HepG2 (cell line): ENCODE results near the gene ARL8B. TPM values are rescaled to one million over a fixed set of nuclear protein-coding genes. Genes with fewer than 3 reads are reported as not detected.
"Not testable (repeated sequence)": the region's sequence is repeated elsewhere in the genome, so short reads cannot be mapped to it uniquely, and the experiment has no call there.

Experiments
- ATAC-seq: fragments of 200-7000 bp; cut with Tn5 transposase; 3 replicates; pipeline ENCODE4 v1.9.1; 2020; ENCODE audit warnings: mild to moderate bottlenecking, moderate library complexity
- BruUV-seq: library from RNA; stranded (reverse); fragments of 400-500 nt; replicated peaks from 2 replicates; lab custom pipeline; 2021; lab: Mats Ljungman, UMichigan
- CTCF ChIA-PET: fragments of 300-600 bp; formaldehyde crosslinking; extraction: SDS; loops from one replicate; lab custom pipeline; 2021; ENCODE audit warnings: low total read pairs, inconsistent platforms, low intra/inter-chr PET ratio; lab: Yijun Ruan, JAX
- POLR2A ChIA-PET: fragments of 350-600 bp; sonication (Branson Sonifier 250); formaldehyde crosslinking; loops from one replicate; lab custom pipeline; 2020; ENCODE audit warnings: antibody characterized with exemption, inconsistent platforms; lab: Yijun Ruan, JAX
- DNase-seq: peaks from one replicate; pipeline ENCODE4 v3.0.0-alpha.2; 2015; ENCODE audit warnings: low spot score
- FAIRE-seq: peaks from 3 replicates; lab custom pipeline; 2011; peaks lifted over from hg19 to GRCh38; lab: Jason Lieb, UNC
- H2AFZ ChIP-seq: one replicate; pipeline ENCODE4 v1.6.1; 2011; ENCODE audit warnings: low read length, inconsistent platforms
- H3K27ac ChIP-seq: fragments of 300-600 bp; 3 replicates; pipeline ENCODE4 v1.8.0; 2011; ENCODE audit warnings: mixed run types, mild to moderate bottlenecking, mixed read lengths, low read length, inconsistent platforms; ENCODE audit not compliant: insufficient read depth; ENCODE audit errors: extremely low read length
- H3K27me3 ChIP-seq, 2 experiments: fragments of 200-600 bp in 1 of 2; 2 replicates in 1 of 2; 3 replicates in 1 of 2; pipeline versions ENCODE4 v1.6.0 to v1.8.0; 2011; ENCODE audit warnings: low read length in 2 of 2, mild to moderate bottlenecking in 2 of 2, moderate library complexity in 2 of 2, inconsistent platforms in 1 of 2; ENCODE audit not compliant: insufficient read depth in 2 of 2, control insufficient read depth in 1 of 2
- H3K36me3 ChIP-seq, 2 experiments: fragments of 200-600 bp in 1 of 2; replicated peaks in 1 of 2; 2 replicates in 1 of 2; 3 replicates in 1 of 2; pipeline versions ENCODE4 v1.5.1 to v1.8.0; 2011; ENCODE audit warnings: low read length in 2 of 2, inconsistent platforms in 1 of 2; ENCODE audit not compliant: insufficient read depth in 2 of 2, control insufficient read depth in 1 of 2
- H3K4me1 ChIP-seq: 2 replicates; pipeline ENCODE4 v1.5.1; 2012; ENCODE audit warnings: low read length, inconsistent platforms; ENCODE audit not compliant: insufficient read depth
- H3K4me2 ChIP-seq: 2 replicates; pipeline ENCODE4 v1.6.0; 2011; ENCODE audit warnings: low read depth, low read length, inconsistent platforms
- H3K4me3 ChIP-seq, 3 experiments: fragments of 200-600 bp in 1 of 3; sonication (generic), shearing (Covaris generic) in 1 of 3; replicated peaks in 1 of 3; 2 replicates each; pipeline ENCODE4 v1.5.1; 2011 to 2016; ENCODE audit warnings: low read length in 3 of 3, inconsistent platforms in 2 of 3, low read depth in 2 of 3, mild to moderate bottlenecking in 2 of 3, control low read depth in 1 of 3, mixed read lengths in 1 of 3; ENCODE audit not compliant: insufficient read depth in 1 of 3
- H3K79me2 ChIP-seq: one replicate; pipeline ENCODE4 v1.6.1; 2011; ENCODE audit warnings: low read length, inconsistent platforms; ENCODE audit not compliant: insufficient read depth
- H3K9ac ChIP-seq: 2 replicates; pipeline ENCODE4 v1.6.0; 2011; ENCODE audit warnings: mild to moderate bottlenecking, low read depth, low read length, inconsistent platforms; ENCODE audit not compliant: insufficient read depth
- H3K9me3 ChIP-seq: 2 replicates; pipeline ENCODE4 v1.5.1; 2012; ENCODE audit warnings: mild to moderate bottlenecking, low read length
- H4K20me1 ChIP-seq: 2 replicates; pipeline ENCODE4 v1.6.0; 2011; ENCODE audit warnings: inconsistent platforms, mild to moderate bottlenecking, low read length, moderate library complexity; ENCODE audit not compliant: insufficient read depth
- GATAD1 ChIP-seq: IDR thresholded peaks from 2 replicates; pipeline ENCODE4 v1.6.1; 2016; ENCODE audit warnings: missing genetic modification reagents, missing compliant biosample characterization
- PAF1 ChIP-seq: IDR thresholded peaks from 2 replicates; pipeline ENCODE4 v1.6.1; 2016; ENCODE audit warnings: missing genetic modification reagents, missing compliant biosample characterization
- PHF20 ChIP-seq: sonication (generic); formaldehyde crosslinking; IDR thresholded peaks from 2 replicates; pipeline ENCODE4 v1.5.0; 2020; ENCODE audit warnings: mild to moderate bottlenecking, missing genetic modification reagents
- SKI ChIP-seq: fragments of 450-650 bp; IDR thresholded peaks from one replicate; pipeline ENCODE4 v1.6.1; 2018; ENCODE audit warnings: mild to moderate bottlenecking; ENCODE audit not compliant: partially characterized antibody
- SMARCC2 ChIP-seq: fragments of 450-650 bp; IDR thresholded peaks from 2 replicates; pipeline ENCODE4 v1.6.1; 2017; ENCODE audit warnings: antibody characterized with exemption, mild to moderate bottlenecking
- TCF7 ChIP-seq: sonication (generic); IDR thresholded peaks from 2 replicates; pipeline ENCODE4 v1.6.1; 2016; ENCODE audit warnings: antibody characterized with exemption, low read depth
- THYN1 ChIP-seq: sonication (generic); formaldehyde crosslinking; IDR thresholded peaks from 2 replicates; pipeline ENCODE4 v1.8.1; 2023; ENCODE audit warnings: low read depth, mild to moderate bottlenecking, moderate library complexity, missing genetic modification reagents, borderline replicate concordance
- ZFP41 ChIP-seq: sonication (generic); formaldehyde crosslinking; IDR thresholded peaks from 2 replicates; pipeline ENCODE4 v1.4.0; 2020; ENCODE audit warnings: mild to moderate bottlenecking, missing genetic modification reagents, borderline replicate concordance
- ZNF142 ChIP-seq: sonication (generic); formaldehyde crosslinking; IDR thresholded peaks from 2 replicates; pipeline ENCODE4 v1.4.0; 2020; ENCODE audit warnings: missing genetic modification reagents
- WGBS: methylation state at CpG from one replicate; pipeline ENCODE4 v1.1.6; 2017; ENCODE audit warnings: low lambda C conversion rate; 5-methylcytosine and 5-hydroxymethylcytosine counted together
- in situ Hi-C: cut with HindIII; loops from 2 replicates; pipeline ENCODE4 v1.10.0; 2017; ENCODE audit warnings: low pct_unique_long_range_greater_than_20kb; ENCODE audit not compliant: extremely low pct_ligation_motif_present
- intact Hi-C: fragments of 100-400 bp; cut with micrococcal nuclease; formaldehyde crosslinking; loops from one replicate; pipeline ENCODE4 v1.10.0; 2022; ENCODE audit not compliant: unreplicated experiment
- polyA plus RNA-seq, 8 experiments: library from polyadenylated mRNA; depleted of rRNA in 3 of 8; stranded (reverse) in 7 of 8; unstranded in 1 of 8; fragments of >200 nt; fragmentation: Illumina TruSeq in 4 of 8; extraction: Trizol in 4 of 8; gene quantifications; 2 replicates each; pipeline versions ENCODE4 v1.2.1 to v1.2.3, GENCODE V29; 2011 to 2016; ENCODE audit warnings: low read depth in 4 of 8, missing spikeins in 1 of 8, mixed read lengths in 1 of 8; ENCODE audit not compliant: insufficient read depth in 1 of 8
- total RNA-seq, 5 experiments: library from RNA; depleted of rRNA; stranded (reverse); fragments of >200 nt; fragmentation: Illumina TruSeq; extraction: Trizol; gene quantifications; 2 replicates each; pipeline ENCODE4 v1.2.3, GENCODE V29; 2016; ENCODE audit warnings: low read depth in 1 of 5

Gene ARL8B
- total and polyA plus RNA-seq, 2 of the 13 experiments (the other 11 are each of a cell fraction or from before 2014, with no cell fraction given), result 23.5 to 30.4 TPM

- ATAC-seq, result no peak
These were observed 49.9 kb downstream of the ARL8B start for GRCh38 chr3:5172018-5172417.

GRCh38 chr3:5179036-5179435 is 56.9 kb downstream of the ARL8B start:
- POLR2A ChIA-PET, H3K4me3 ChIP-seq, DNase-seq, H3K27ac ChIP-seq, H3K4me2 ChIP-seq, H2AFZ ChIP-seq, CTCF ChIA-PET, intact Hi-C loops, H3K27me3 ChIP-seq, BruUV-seq, H3K4me1 ChIP-seq, H4K20me1 ChIP-seq, H3K79me2 ChIP-seq, H3K9me3 ChIP-seq, FAIRE-seq, H3K9ac ChIP-seq, in situ Hi-C loops, ATAC-seq: not testable (repeated sequence)
- 98% methylated on average over 2 of the region's 2 CpGs for WGBS
- peaks cover 7 to 58% of the 10 kb centered on the region in 2 experiments for H3K36me3 ChIP-seq

More at GRCh38 chr3:5172018-5172417, 49.9 kb downstream of the ARL8B start:
- no TSS peak for BruUV-seq
- Histone ChIP-seq H3K36me3 (peaks cover 6 to 37% of the 10 kb centered on the region in 2 experiments), H3K79me2 (peaks cover 14% of the 10 kb centered on the region), H3K27ac (no peak overlapping the region), H3K9me3 (no peaks in the 10 kb centered on the region), H3K9ac (no peak overlapping the region), H3K27me3 (no peaks in the 10 kb centered on the region), H4K20me1 (no peaks in the 10 kb centered on the region; the same call in 1 of the 2 replicates), H3K4me2 (no peak overlapping the region), H2AFZ (no peak overlapping the region), H3K4me3 (no peak overlapping the region), H3K4me1 (no peaks in the 10 kb centered on the region)
- TF ChIP-seq ZFP41 (no peak), SMARCC2 (no peak), PAF1 (no peak), THYN1 (CRISPR knock-in tag) (no peak), SKI (no peak), TCF7 (no peak), ZNF142 (no peak), GATAD1 (CRISPR knock-in tag) (no peak), PHF20 (CRISPR knock-in tag) (no peak)
- WGBS, result 95% methylated on average over 4 of the region's 4 CpGs
- DNase-seq, result no peak
- no peak for FAIRE-seq
- in situ Hi-C loops (no loop called here), intact Hi-C loops (no loop called here)
- CTCF ChIA-PET, result no interaction called here
- POLR2A ChIA-PET, result interaction anchor here (0.7 kb wide), 1 partner anchor 191 kb away, joined by 3 read pairs; no protein-coding TSS in a partner anchor
